Tibial nerve (tissue), 4 donors: Measurements from ENCODE around the gene ARPC2. TPM values are rescaled to one million over a fixed set of nuclear protein-coding genes. Genes with fewer than 3 reads are reported as not detected.

Experiments used
- DNase-seq, 2 donors: peaks; one replicate each; pipeline ENCODE4 v3.0.0-alpha.2; 2019; ENCODE audit warnings: low spot score in 2 of 2
- H3K27ac ChIP-seq, 4 donors: fragments of 200-600 bp; sonication (generic) in 3 of 4; one replicate each; pipeline ENCODE4 v1.5.1; 2017 to 2019; ENCODE audit warnings: mild to moderate bottlenecking in 1 of 4
- H3K27me3 ChIP-seq, 2 donors: fragments of 200-600 bp; sonication (generic) in 1 of 2; one replicate each; pipeline versions ENCODE4 v1.5.1 to v1.6.0; 2017 to 2019
- H3K36me3 ChIP-seq, 3 donors: fragments of 200-600 bp; sonication (generic); one replicate each; pipeline ENCODE4 v1.5.1; 2018 to 2019
- H3K4me1 ChIP-seq, 4 donors: fragments of 200-600 bp; sonication (generic) in 3 of 4; one replicate each; pipeline ENCODE4 v1.5.1; 2017 to 2019
- H3K4me3 ChIP-seq, 4 donors: fragments of 200-600 bp; sonication (generic) in 3 of 4; one replicate each; pipeline ENCODE4 v1.5.1; 2017 to 2019; ENCODE audit warnings: mild to moderate bottlenecking in 1 of 4, moderate library complexity in 1 of 4
- H3K9me3 ChIP-seq, 4 donors: fragments of 200-600 bp; sonication (generic) in 3 of 4; one replicate each; pipeline ENCODE4 v1.5.1; 2017 to 2019
- EP300 ChIP-seq, 2 donors: sonication (generic); formaldehyde crosslinking; IDR thresholded peaks; one replicate each; pipeline ENCODE4 v1.6.1; 2017; ENCODE audit warnings: antibody characterized with exemption in 2 of 2, mild to moderate bottlenecking in 1 of 2
- POLR2A ChIP-seq, 2 donors: fragments of 450-650 bp; IDR thresholded peaks; one replicate each; pipeline ENCODE4 v1.6.1; 2017; ENCODE audit warnings: antibody characterized with exemption in 2 of 2, mild to moderate bottlenecking in 2 of 2, moderate library complexity in 2 of 2
- WGBS, 2 donors: methylation state at CpG; one replicate each; pipeline ENCODE4 v1.1.5; 2018; 5-methylcytosine and 5-hydroxymethylcytosine counted together
- total RNA-seq, 4 donors: library from RNA; depleted of rRNA; stranded (reverse); fragments of >200 nt; gene quantifications; one replicate each; pipeline ENCODE4 v1.1.0, GENCODE V29; 2016
- TF ChIP-seq, protein P1 (sequence below), 5 experiments: fragments of 200-600 bp in 3 of 5; fragments of 450-650 bp in 2 of 5; sonication (generic) in 3 of 5; IDR thresholded peaks; one replicate each; pipeline ENCODE4 v1.5.1; 2016 to 2019; ENCODE audit warnings: antibody characterized with exemption in 5 of 5, mild to moderate bottlenecking in 3 of 5, moderate library complexity in 2 of 5

Gene ARPC2
- total RNA-seq, 4 donors from 2014 or later = 193 to 248 (median 222) TPM

DNA sequence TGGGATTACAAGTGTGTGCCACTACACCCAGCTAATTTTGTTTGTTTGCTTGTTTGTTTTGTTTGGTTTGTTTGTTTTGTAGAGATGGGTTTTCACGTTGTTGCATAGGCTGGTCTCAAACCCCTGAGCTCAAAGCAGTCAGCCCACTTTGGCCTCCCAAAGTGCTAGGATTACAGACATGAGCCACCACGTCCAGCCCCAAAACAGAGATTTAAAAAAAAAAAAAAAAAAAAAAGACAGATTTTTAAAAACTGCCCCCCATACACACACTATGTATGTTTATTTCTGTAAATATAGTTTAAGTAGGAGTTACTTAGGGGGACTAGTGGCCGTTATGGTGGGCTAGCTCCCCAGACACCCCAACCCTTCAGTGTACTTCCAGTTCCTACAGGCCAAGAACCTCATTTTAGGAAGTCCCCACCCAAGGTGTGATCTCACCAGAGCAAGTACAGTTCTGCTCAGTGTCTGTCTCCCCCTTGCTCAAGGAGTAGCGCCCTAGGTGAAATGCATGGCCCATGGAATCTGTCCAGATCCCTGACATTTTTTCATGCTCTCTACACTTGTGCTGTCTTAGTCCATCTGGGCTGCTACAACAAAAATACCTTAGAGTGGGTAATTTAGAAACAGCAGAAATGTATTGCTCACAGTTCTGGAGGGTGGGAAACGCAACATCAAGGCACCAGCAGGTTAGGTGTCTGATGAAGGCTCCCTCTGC is 76.9 kb downstream of the ARPC2 start:
- Histone ChIP-seq H3K36me3 (peaks cover 0 to 3% (median 0%) of the 10 kb centered on the region in 3 donors), H3K4me1 (peaks cover 0 to 57% (median 25%) of the 10 kb centered on the region in 4 donors), H3K4me3 (no peak overlapping the region), H3K27me3 (no peaks in the 10 kb centered on the region), H3K27ac (peak overlapping the region in 2 of 4 donors; percentile 99 to 100), H3K9me3 (no peaks in the 10 kb centered on the region)
- WGBS, 2 donors = 66 to 72% methylated on average over 5 of the region's 5 CpGs
- no peak for DNase-seq
- TF ChIP-seq POLR2A (IDR thresholded peaks at IDR 0.05) = no peak
- TF ChIP-seq, protein P1, sequence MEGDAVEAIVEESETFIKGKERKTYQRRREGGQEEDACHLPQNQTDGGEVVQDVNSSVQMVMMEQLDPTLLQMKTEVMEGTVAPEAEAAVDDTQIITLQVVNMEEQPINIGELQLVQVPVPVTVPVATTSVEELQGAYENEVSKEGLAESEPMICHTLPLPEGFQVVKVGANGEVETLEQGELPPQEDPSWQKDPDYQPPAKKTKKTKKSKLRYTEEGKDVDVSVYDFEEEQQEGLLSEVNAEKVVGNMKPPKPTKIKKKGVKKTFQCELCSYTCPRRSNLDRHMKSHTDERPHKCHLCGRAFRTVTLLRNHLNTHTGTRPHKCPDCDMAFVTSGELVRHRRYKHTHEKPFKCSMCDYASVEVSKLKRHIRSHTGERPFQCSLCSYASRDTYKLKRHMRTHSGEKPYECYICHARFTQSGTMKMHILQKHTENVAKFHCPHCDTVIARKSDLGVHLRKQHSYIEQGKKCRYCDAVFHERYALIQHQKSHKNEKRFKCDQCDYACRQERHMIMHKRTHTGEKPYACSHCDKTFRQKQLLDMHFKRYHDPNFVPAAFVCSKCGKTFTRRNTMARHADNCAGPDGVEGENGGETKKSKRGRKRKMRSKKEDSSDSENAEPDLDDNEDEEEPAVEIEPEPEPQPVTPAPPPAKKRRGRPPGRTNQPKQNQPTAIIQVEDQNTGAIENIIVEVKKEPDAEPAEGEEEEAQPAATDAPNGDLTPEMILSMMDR (IDR thresholded peaks at IDR 0.05) = no peak
- no peak for TF ChIP-seq EP300 (IDR thresholded peaks at IDR 0.05)

DNA sequence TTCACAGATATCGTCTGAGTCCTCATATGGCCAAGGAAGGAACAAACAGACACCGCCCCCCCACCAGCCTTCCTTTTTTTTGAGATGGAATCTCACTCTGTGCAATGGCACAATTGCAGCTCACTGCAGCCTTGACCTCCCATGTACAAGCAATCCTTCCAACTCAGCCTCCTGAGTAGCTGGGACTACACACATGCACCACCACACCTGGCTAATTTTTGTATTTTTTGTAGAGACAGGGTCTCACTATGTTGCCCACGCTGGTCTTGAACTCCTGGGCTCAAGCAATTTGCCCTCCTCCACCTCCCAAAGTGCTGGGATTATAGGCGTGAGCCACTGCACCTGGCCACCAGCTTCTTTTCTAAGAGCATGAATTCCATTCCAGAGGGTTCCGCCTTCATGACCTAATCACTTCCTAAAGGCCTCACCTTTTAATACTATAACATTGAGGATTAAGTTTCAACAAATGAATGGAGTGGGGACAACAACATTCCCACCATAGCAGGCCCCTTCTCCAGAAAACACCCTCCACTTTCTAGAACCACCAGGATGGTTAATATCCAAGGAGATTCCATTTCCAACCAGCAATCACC is 77.5 kb downstream of the ARPC2 start:
- Histone ChIP-seq H3K27ac (peak overlapping the region in 2 of 4 donors; percentile 45 to 100), H3K27me3 (no peaks in the 10 kb centered on the region), H3K9me3 (no peaks in the 10 kb centered on the region), H3K4me3 (no peak overlapping the region), H3K36me3 (no peaks in the 10 kb centered on the region), H3K4me1 (peaks cover 0 to 50% (median 19%) of the 10 kb centered on the region in 4 donors)
- WGBS, 2 donors = 85 to 90% methylated on average over 5 of the region's 5 CpGs
- TF ChIP-seq POLR2A (IDR thresholded peaks at IDR 0.05) = no peak
- no peak for DNase-seq

DNA sequence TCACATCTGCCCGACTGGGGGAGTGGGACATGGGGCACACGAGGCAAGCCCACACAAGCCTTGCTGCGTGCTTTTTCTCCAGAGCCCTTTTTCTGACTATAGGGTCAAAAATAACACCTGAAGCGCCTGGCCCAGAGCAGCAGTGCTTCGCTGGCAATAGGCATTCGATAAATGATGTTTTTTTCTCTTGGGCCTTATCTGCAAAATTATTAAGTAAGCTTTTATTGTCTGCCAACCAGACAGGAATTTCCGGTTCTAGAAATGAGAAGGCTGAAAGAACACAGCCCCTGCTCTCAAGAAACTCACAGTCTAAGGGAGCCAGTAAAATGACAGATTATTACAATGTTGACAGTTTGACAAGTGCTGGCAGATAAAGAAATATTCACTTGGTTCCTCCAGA is 78.0 kb downstream of the ARPC2 start:
- DNase-seq = no peak
- Histone ChIP-seq H3K27me3 (no peaks in the 10 kb centered on the region), H3K36me3 (no peaks in the 10 kb centered on the region), H3K4me3 (no peak overlapping the region), H3K9me3 (no peaks in the 10 kb centered on the region), H3K27ac (peak overlapping the region in 3 of 4 donors; percentile 18 to 45 (median 29)), H3K4me1 (peaks cover 0 to 45% (median 15%) of the 10 kb centered on the region in 4 donors)
- 68 to 72% methylated on average over 7 of the region's 7 CpGs for WGBS, 2 donors
- TF ChIP-seq POLR2A (IDR thresholded peaks at IDR 0.05) (no peak), EP300 (IDR thresholded peaks at IDR 0.05) (no peak)
- TF ChIP-seq, protein P1 (IDR thresholded peaks at IDR 0.05) = no peak

DNA sequence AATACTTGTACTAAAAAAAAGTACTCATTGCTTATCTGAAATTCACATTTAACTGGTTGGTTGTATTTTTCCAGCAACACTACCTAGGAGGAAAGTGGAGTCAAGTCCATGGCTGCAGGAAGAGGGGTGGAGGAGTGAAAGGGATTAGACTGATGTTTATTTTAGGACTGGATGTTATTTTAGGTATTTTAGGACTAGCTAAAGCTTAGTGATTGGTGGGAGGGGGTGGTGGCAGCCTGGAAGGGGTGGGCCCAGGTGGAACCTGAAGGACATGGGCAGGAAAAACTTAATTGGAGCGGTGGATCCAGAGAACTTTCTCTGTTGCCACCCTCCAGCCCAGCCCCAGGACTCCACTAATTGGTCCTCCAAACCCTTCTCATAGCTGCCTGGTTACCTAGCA is 79.2 kb downstream of the ARPC2 start:
- no peaks in the 10 kb centered on the region for H3K9me3 ChIP-seq
- DNase-seq = no peak
- H3K27ac ChIP-seq = peak overlapping the region in 2 of 4 donors; percentile 62 to 73
- H3K36me3 ChIP-seq = no peaks in the 10 kb centered on the region
- TF ChIP-seq EP300 (IDR thresholded peaks at IDR 0.05) = no peak
- TF ChIP-seq POLR2A (IDR thresholded peaks at IDR 0.05) = no peak
- TF ChIP-seq, protein P1 (IDR thresholded peaks at IDR 0.05) = no peak
- WGBS, 2 donors = 94 to 100% methylated on average over 1 of the region's 1 CpG
- H3K4me1 ChIP-seq = peaks cover 0 to 36% (median 3%) of the 10 kb centered on the region in 4 donors
- no peaks in the 10 kb centered on the region for H3K27me3 ChIP-seq
- no peak overlapping the region for H3K4me3 ChIP-seq

DNA sequence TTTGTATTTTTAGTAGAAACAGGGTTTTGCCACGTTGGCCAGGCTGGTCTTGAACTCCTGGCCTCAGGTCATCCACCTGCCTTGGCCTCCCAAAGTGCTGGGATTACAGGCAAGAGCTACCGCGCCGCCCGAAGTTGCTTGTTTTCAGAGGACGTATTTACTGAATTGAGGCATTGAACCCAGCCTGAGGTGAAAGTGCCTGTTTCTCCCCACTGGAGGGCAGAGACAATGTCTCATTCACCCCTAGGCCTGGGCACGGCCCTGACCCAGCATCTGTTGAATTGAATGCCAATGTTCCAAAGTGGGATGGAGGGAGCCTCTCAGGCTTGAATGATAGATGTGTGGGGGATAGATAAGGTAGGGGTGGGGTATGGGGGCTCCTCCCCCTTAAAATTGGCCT is 79.9 kb downstream of the ARPC2 start:
- Histone ChIP-seq H3K27me3 (no peaks in the 10 kb centered on the region), H3K27ac (peak overlapping the region in 2 of 4 donors; percentile 62 to 73), H3K9me3 (no peaks in the 10 kb centered on the region), H3K36me3 (no peaks in the 10 kb centered on the region), H3K4me1 (peaks cover 0 to 36% (median 0%) of the 10 kb centered on the region in 4 donors), H3K4me3 (no peak overlapping the region)
- no peak for DNase-seq
- WGBS, 2 donors = 54 to 78% methylated on average over 7 of the region's 7 CpGs
- TF ChIP-seq, protein P1 (IDR thresholded peaks at IDR 0.05) = peak in 2 of 5 experiments; percentile 7 to 24
- no peak for TF ChIP-seq POLR2A (IDR thresholded peaks at IDR 0.05)
- no peak for TF ChIP-seq EP300 (IDR thresholded peaks at IDR 0.05)
